Ascending aorta (tissue), 2 donors: ENCODE measurements around the gene GOLGA8S. TPM values are rescaled to one million over a fixed set of nuclear protein-coding genes. Genes with fewer than 3 reads are reported as not detected.
"Not testable (repeated sequence)": the region's sequence is repeated elsewhere in the genome, so short reads cannot be mapped to it uniquely, and the experiment has no call there.

Experiments
- DNase-seq, 2 donors: peaks; one replicate each; pipeline ENCODE4 v3.0.0-alpha.2; 2019; ENCODE audit warnings: low spot score in 2 of 2
- H3K27ac ChIP-seq, 2 donors: fragments of 200-600 bp; sonication (generic); one replicate each; pipeline ENCODE4 v1.5.1; 2016 to 2017; ENCODE audit warnings: mild to moderate bottlenecking in 1 of 2
- H3K27me3 ChIP-seq: fragments of 200-600 bp; sonication (generic); one replicate; pipeline ENCODE4 v1.5.1; 2017
- H3K36me3 ChIP-seq, 2 donors: fragments of 200-600 bp; sonication (generic); one replicate each; pipeline ENCODE4 v1.5.1; 2016
- H3K4me1 ChIP-seq, 2 donors: fragments of 200-600 bp; sonication (generic); one replicate each; pipeline ENCODE4 v1.5.1; 2016 to 2017; ENCODE audit warnings: mild to moderate bottlenecking in 1 of 2
- H3K4me3 ChIP-seq, 2 donors: fragments of 200-600 bp; sonication (generic); one replicate each; pipeline ENCODE4 v1.5.1; 2016 to 2017; ENCODE audit warnings: mild to moderate bottlenecking in 1 of 2
- H3K9me3 ChIP-seq, 2 donors: fragments of 200-600 bp; sonication (generic); one replicate each; pipeline ENCODE4 v1.5.1; 2016
- CTCF ChIP-seq, 3 experiments: fragments of 200-600 bp in 2 of 3; fragments of 450-650 bp in 1 of 3; sonication (generic) in 2 of 3; IDR thresholded peaks; one replicate each; pipeline ENCODE4 v1.5.1; 2016 to 2019; ENCODE audit warnings: antibody characterized with exemption in 3 of 3, mild to moderate bottlenecking in 1 of 3, moderate library complexity in 1 of 3
- intact Hi-C: fragments of 100-400 bp; cut with DNase I; formaldehyde crosslinking; loops from one replicate; pipeline ENCODE4 v1.15.1; 2023
- total RNA-seq: library from RNA; depleted of rRNA; stranded (reverse); fragments of >200 nt; gene quantifications from one replicate; pipeline ENCODE4 v1.1.0, GENCODE V29; 2016

Gene GOLGA8S
- total RNA-seq, 1 donor from 2014 or later: not detected

DNA sequence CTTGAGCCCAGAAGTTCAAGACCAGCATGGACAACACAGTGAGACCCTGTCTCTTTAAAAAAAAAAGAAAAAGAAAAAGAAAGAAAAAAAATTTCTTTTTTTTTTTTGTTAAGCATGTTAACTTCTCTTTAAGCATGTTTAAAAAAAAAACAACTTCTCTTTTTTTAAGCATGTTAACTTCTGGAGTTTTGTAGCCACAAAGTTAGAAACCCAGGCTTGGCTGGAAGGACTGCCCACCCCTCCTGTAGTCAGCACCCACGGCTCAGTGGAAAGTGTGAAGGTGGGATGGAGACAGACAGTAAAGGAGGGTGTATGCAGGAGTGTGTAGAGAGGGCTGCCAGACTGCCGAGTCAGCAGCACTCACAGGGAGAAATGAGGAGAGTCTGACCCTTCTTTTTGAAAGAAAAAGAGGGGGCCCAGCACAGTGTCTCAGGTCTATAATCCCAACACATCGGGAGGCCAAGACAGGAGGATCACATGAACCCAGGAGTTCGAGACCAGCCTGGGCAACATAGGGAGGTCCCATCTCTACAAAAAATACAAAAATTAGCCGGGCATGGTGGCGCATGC, 33.2 kb downstream of the GOLGA8S start:
- Histone ChIP-seq H3K36me3 (no peaks in the 10 kb centered on the region), H3K27ac (no peak overlapping the region), H3K27me3 (no peaks in the 10 kb centered on the region), H3K4me1 (no peaks in the 10 kb centered on the region), H3K4me3 (no peak overlapping the region), H3K9me3 (no peaks in the 10 kb centered on the region)
- intact Hi-C loops: no loop called here
- no peak for TF ChIP-seq CTCF (IDR thresholded peaks at IDR 0.05)
- DNase-seq: no peak

DNA sequence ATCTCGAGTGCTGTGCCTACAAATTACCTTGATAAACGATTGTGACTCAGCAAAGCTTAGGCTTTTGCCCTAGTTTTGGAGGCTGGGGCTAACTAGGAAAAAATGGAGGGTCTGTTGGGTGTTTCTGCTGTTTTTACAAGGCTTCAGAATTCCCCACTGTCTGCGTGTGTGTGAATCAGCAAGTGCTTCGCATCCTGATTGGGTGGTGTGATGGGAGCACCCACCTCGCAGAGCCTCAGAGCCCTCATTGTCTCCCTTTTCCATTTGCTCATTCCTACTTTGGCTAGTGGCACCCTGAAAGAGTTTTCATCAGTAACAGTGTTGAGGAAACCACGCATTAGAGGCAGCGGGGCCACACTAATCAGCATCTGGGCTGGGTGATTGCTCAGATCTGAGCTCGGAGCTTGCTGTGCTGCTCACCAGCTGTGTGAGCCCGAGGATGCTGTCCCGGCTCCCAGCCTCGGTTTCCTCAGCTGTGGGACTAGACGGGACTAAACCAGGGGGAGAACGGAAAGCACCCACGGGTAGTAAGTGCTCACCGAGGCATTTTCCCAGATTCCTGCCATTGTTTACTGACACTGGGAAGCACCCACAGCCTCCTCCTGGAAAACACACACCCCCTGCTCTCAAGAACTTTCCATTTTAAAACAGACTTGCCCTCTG, 40.6 kb downstream of the GOLGA8S start:
- H3K27me3 ChIP-seq: no peaks in the 10 kb centered on the region
- TF ChIP-seq CTCF (IDR thresholded peaks at IDR 0.05): no peak
- H3K27ac ChIP-seq: no peak overlapping the region
- no peaks in the 10 kb centered on the region for H3K36me3 ChIP-seq
- H3K9me3 ChIP-seq: no peaks in the 10 kb centered on the region
- H3K4me1 ChIP-seq: peaks cover 3 to 26% of the 10 kb centered on the region in 2 donors
- intact Hi-C loops: no loop called here
- peak in 1 of 2 donors; percentile 56 for DNase-seq
- H3K4me3 ChIP-seq: no peak overlapping the region

- intact Hi-C loops: no loop called here
Observed at GRCh38 chr15:23395832-23396231, 41.3 kb downstream of the GOLGA8S start.

GRCh38 chr15:23397779-23398178, 43.2 kb downstream of the GOLGA8S start:
- no peaks in the 10 kb centered on the region for H3K36me3 ChIP-seq
- peaks cover 5 to 33% of the 10 kb centered on the region in 2 donors for H3K4me1 ChIP-seq
- intact Hi-C loops: loop anchor here (2.0 kb wide), 1 partner anchor 27 kb away; no protein-coding TSS in a partner anchor
- TF ChIP-seq CTCF (IDR thresholded peaks at IDR 0.05): no peak
- DNase-seq: peak in 1 of 2 donors; percentile 82
- H3K4me3 ChIP-seq: no peak overlapping the region
- H3K9me3 ChIP-seq: no peaks in the 10 kb centered on the region
- peak overlapping the region; percentile 90 to 92 for H3K27ac ChIP-seq
- no peaks in the 10 kb centered on the region for H3K27me3 ChIP-seq

More at GRCh38 chr15:23395832-23396231, 41.3 kb downstream of the GOLGA8S start:
- no peak overlapping the region for H3K4me3 ChIP-seq
- no peak overlapping the region for H3K27ac ChIP-seq
- H3K36me3 ChIP-seq: no peaks in the 10 kb centered on the region
- peaks cover 3 to 26% of the 10 kb centered on the region in 2 donors for H3K4me1 ChIP-seq
- no peaks in the 10 kb centered on the region for H3K27me3 ChIP-seq
- no peaks in the 10 kb centered on the region for H3K9me3 ChIP-seq
- DNase-seq: no peak
- no peak for TF ChIP-seq CTCF (IDR thresholded peaks at IDR 0.05)

DNA sequence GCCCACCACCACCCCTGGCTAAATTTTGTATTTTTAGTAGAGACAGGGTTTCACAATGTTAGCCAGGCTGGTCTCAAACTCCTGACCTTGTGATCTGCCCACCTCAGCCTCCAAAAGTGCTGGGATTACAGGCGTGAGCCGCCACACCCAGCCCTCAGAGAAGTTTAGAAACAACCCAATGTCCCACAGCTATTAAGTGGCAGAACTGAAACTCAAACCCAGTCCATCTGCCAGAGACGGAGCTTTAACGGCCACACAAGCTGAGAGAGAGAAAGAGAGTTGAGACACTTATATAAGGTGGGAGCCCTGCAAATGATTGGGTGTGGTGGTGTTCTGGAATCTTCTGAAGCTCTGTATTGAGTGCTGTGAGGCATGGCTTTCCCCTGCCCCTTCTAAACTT, 43.8 kb downstream of the GOLGA8S start:
- H3K27me3 ChIP-seq, DNase-seq, H3K36me3 ChIP-seq, H3K4me3 ChIP-seq, H3K9me3 ChIP-seq: not testable (repeated sequence)
- intact Hi-C loops: loop anchor here (2.0 kb wide), 1 partner anchor 28 kb away; no protein-coding TSS in a partner anchor
- peak overlapping the region; percentile 90 to 92 for H3K27ac ChIP-seq
- H3K4me1 ChIP-seq: peaks cover 5 to 38% of the 10 kb centered on the region in 2 donors

DNA sequence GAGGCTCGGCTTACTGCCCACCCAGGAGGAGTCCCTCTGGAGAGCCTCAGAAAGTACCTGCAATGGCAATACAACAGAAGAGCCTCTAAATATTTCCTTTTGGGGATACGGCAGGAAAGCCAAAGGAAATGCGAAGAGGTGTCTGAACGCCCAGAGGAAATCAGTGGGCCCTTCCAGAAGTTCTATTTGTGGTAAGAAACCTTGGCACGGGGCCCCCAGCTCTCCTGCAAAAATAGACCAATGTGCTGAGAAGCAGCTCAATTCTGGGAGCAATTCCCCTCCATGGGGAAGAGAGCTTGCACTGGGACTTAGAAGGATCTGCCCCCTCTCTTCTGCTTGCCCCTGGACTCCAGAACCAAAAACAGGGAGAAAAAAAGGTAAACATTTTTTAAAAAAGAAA, 44.7 kb downstream of the GOLGA8S start:
- DNase-seq: peak in 1 of 2 donors; percentile 77
- H3K9me3 ChIP-seq, H3K27me3 ChIP-seq, H3K4me3 ChIP-seq, H3K36me3 ChIP-seq: not testable (repeated sequence)
- H3K27ac ChIP-seq: peak overlapping the region; percentile 90 to 92
- intact Hi-C loops: loop anchor here (2.0 kb wide), 1 partner anchor 28 kb away; no protein-coding TSS in a partner anchor
- H3K4me1 ChIP-seq: peaks cover 5 to 38% of the 10 kb centered on the region in 2 donors
